Lower leg skin (tissue), 4 donors: ENCODE results near the gene FXYD5. TPM values are rescaled to one million over a fixed set of nuclear protein-coding genes. Genes with fewer than 3 reads are reported as not detected.

Experiments
- DNase-seq, 2 donors: peaks; one replicate each; pipeline ENCODE4 v3.0.0-alpha.2; 2019; ENCODE audit warnings: low spot score in 2 of 2
- H3K4me3 ChIP-seq: fragments of 200-600 bp; sonication (generic); 2 replicates; pipeline ENCODE4 v1.5.1; 2017; ENCODE audit warnings: mild to moderate bottlenecking, low read depth; ENCODE audit not compliant: poor library complexity, severe bottlenecking
- POLR2A ChIP-seq, 2 donors: fragments of 450-650 bp; IDR thresholded peaks; one replicate each; pipeline ENCODE4 v1.6.1; 2016 to 2017; ENCODE audit warnings: antibody characterized with exemption in 2 of 2, mild to moderate bottlenecking in 1 of 2, moderate library complexity in 1 of 2
- WGBS, 2 donors: methylation state at CpG; one replicate each; pipeline ENCODE4 v1.1.5; 2018; 5-methylcytosine and 5-hydroxymethylcytosine counted together
- intact Hi-C: fragments of 100-400 bp; cut with DNase I; formaldehyde crosslinking; loops from one replicate; pipeline ENCODE4 v1.15.0; 2023; ENCODE audit warnings: low total_unique reads
- total RNA-seq, 4 donors: library from RNA; depleted of rRNA; stranded (reverse); fragments of >200 nt; gene quantifications; one replicate each; pipeline ENCODE4 v1.1.0, GENCODE V29; 2016
- TF ChIP-seq, protein P1 (sequence below), 3 donors: fragments of 450-650 bp; IDR thresholded peaks; one replicate each; pipeline ENCODE4 v1.5.1; 2016; ENCODE audit warnings: antibody characterized with exemption in 3 of 3, mild to moderate bottlenecking in 3 of 3, moderate library complexity in 2 of 3

Gene FXYD5
- total RNA-seq, 4 donors from 2014 or later = 41.4 to 59.8 (median 57.7) TPM

GRCh38 chr19:35165200-35166058, 10.9 kb downstream of the FXYD5 start:
- WGBS, 2 donors = 77% methylated on average over 5 of the region's 5 CpGs
- no peak for TF ChIP-seq POLR2A (IDR thresholded peaks at IDR 0.05)
- TF ChIP-seq, protein P1, sequence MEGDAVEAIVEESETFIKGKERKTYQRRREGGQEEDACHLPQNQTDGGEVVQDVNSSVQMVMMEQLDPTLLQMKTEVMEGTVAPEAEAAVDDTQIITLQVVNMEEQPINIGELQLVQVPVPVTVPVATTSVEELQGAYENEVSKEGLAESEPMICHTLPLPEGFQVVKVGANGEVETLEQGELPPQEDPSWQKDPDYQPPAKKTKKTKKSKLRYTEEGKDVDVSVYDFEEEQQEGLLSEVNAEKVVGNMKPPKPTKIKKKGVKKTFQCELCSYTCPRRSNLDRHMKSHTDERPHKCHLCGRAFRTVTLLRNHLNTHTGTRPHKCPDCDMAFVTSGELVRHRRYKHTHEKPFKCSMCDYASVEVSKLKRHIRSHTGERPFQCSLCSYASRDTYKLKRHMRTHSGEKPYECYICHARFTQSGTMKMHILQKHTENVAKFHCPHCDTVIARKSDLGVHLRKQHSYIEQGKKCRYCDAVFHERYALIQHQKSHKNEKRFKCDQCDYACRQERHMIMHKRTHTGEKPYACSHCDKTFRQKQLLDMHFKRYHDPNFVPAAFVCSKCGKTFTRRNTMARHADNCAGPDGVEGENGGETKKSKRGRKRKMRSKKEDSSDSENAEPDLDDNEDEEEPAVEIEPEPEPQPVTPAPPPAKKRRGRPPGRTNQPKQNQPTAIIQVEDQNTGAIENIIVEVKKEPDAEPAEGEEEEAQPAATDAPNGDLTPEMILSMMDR (IDR thresholded peaks at IDR 0.05) = no peak
- no peak overlapping the region for H3K4me3 ChIP-seq
- DNase-seq = peak in 1 of 2 donors; percentile 37
- intact Hi-C loops = no loop called here

GRCh38 chr19:35166100-35167063, 11.8 kb downstream of the FXYD5 start:
- WGBS, 2 donors = 95 to 96% methylated on average over 7 of the region's 7 CpGs
- DNase-seq = peak in 1 of 2 donors; percentile 40
- intact Hi-C loops = no loop called here
- no peak for TF ChIP-seq POLR2A (IDR thresholded peaks at IDR 0.05)
- TF ChIP-seq, protein P1 (IDR thresholded peaks at IDR 0.05) = no peak
- H3K4me3 ChIP-seq = no peak overlapping the region

- WGBS, 2 donors = 48 to 56% methylated on average over 5 of the region's 5 CpGs
- TF ChIP-seq, protein P1 (IDR thresholded peaks at IDR 0.05) = no peak
- DNase-seq = peak in 1 of 2 donors; percentile 66
- intact Hi-C loops = no loop called here
- no peak overlapping the region for H3K4me3 ChIP-seq
Observed at GRCh38 chr19:35167251-35168119, 12.9 kb downstream of the FXYD5 start.

DNA sequence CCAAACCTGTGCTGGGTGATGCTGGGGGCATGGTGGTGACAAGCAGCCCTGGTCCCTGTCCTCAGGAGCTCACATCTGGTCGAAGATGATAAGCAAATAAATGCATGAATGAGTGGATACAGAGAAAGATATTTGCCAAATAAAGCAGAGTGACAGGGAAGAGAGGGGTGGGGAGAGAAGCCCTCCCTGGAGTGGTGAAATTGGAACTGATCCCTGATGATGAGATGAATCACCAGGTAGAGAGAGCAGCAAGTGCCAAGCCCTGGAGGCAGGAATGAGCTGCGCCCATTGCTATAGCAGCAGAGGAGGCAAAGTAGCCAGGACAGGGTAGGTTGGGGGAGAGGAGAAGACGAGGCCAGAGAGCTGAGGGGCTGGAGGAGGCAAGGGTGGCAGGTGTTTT, 13.7 kb downstream of the FXYD5 start:
- intact Hi-C loops = no loop called here
- no peak for TF ChIP-seq POLR2A (IDR thresholded peaks at IDR 0.05)
- TF ChIP-seq, protein P1 (IDR thresholded peaks at IDR 0.05) = no peak
- H3K4me3 ChIP-seq = no peak overlapping the region
- peak in 1 of 2 donors; percentile 86 for DNase-seq
- WGBS, 2 donors = 43 to 56% methylated on average over 3 of the region's 3 CpGs
